Natural killer cell treated with Interleukin-12 subunit alpha and Interleukin-12 subunit beta and Interleukin-15 and Interleukin-18, amount 100 ng/mL, for 72 hours (primary cell): ENCODE results near the gene MYOD1. TPM values are rescaled to one million over a fixed set of nuclear protein-coding genes. Genes with fewer than 3 reads are reported as not detected.

Experiments used
- ATAC-seq, 2 donors: fragments of 150-1000 bp; cut with Tn5 transposase in 1 of 2; sonication (Bioruptor Pico), chemical (Tn5 transposase) in 1 of 2; 2 replicates each; pipeline ENCODE4 v1.10.0; 2021
- DNase-seq: peaks from one replicate; pipeline ENCODE4 v3.0.0; 2022; ENCODE audit warnings: low spot score
- H3K27ac Mint-ChIP-seq, 2 donors: 1 replicate in 1 of 2; 2 replicates in 1 of 2; pipeline ENCODE4 v1.8.0; 2022; ENCODE audit warnings: mixed read lengths in 2 of 2, mild to moderate bottlenecking in 1 of 2, moderate library complexity in 1 of 2
- H3K27me3 Mint-ChIP-seq, 2 donors: 1 replicate in 1 of 2; 2 replicates in 1 of 2; pipeline ENCODE4 v1.8.0; 2022; ENCODE audit warnings: mixed read lengths in 2 of 2
- H3K36me3 Mint-ChIP-seq: one replicate; pipeline ENCODE4 v1.8.0; 2022; ENCODE audit warnings: mixed read lengths
- H3K4me1 Mint-ChIP-seq, 2 donors: 1 replicate in 1 of 2; 2 replicates in 1 of 2; pipeline ENCODE4 v1.8.0; 2022; ENCODE audit warnings: low read depth in 2 of 2, mixed read lengths in 2 of 2, mild to moderate bottlenecking in 1 of 2
- H3K4me3 Mint-ChIP-seq: one replicate; pipeline ENCODE4 v1.8.0; 2022; ENCODE audit warnings: mixed read lengths
- H3K9me3 Mint-ChIP-seq: 2 replicates; pipeline ENCODE4 v1.8.0; 2022; ENCODE audit warnings: mixed read lengths
- total RNA-seq, 2 donors: library from RNA; stranded (reverse); gene quantifications; one replicate each; pipeline ENCODE4 v1.2.3, GENCODE V29; 2022

Gene MYOD1
- total RNA-seq, 2 donors from 2014 or later, result not detected

DNA sequence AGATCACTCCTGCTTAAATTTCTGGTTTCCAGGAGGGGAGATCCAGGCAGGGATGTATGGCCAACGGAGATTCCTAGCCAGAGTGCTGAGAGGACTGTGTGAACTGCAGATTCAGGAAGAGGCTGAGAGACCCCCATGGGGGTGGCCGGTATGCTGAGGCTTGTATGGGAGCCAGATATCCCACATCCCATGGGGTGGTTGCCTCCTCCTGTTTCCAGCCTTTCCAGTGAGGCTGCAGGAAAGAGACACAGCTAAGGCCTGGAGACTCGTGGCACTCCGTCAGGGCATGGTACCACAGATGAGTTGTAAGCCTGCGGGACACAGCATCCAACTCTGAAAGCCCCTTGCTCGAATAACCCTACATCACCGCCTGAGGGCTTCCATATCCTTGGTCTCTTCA, 1.4 kb upstream of the MYOD1 start:
- no peak for DNase-seq
- H3K9me3 Mint-ChIP-seq, result no peaks in the 10 kb centered on the region
- no peak for ATAC-seq
- peaks cover 18 to 22% of the 10 kb centered on the region in 2 donors for H3K27me3 Mint-ChIP-seq
- H3K4me1 Mint-ChIP-seq, result no peaks in the 10 kb centered on the region
- H3K36me3 Mint-ChIP-seq, result no peaks in the 10 kb centered on the region
- no peak overlapping the region for H3K4me3 Mint-ChIP-seq
- no peak overlapping the region for H3K27ac Mint-ChIP-seq

DNA sequence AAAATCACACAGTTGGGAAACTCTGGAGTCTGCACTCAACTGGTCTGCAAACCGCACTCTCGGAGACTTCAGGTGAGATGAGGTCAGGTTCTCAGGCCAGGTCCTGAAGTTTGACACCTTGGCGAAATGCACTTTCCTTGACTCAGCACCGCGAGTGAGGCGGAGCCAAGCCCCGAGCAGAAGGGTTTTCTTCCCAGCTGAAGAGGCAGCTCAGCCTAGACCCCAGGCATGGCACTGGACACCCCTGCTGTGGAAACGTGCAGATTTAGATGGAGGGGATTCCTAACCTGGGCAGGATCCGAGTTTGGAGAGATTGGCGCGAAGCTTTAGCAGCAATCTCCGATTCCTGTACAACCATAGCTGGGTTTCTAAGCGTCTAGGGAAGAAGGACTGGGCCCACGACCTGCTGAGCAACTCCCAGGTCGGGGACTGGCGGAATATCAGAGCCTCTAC, 835 bp upstream of the MYOD1 start:
- Mint-ChIP-seq H3K27me3 (peaks cover 19 to 24% of the 10 kb centered on the region in 2 donors), H3K27ac (no peak overlapping the region), H3K36me3 (no peaks in the 10 kb centered on the region), H3K9me3 (no peaks in the 10 kb centered on the region), H3K4me3 (no peak overlapping the region), H3K4me1 (no peaks in the 10 kb centered on the region)
- ATAC-seq, result no peak
- no peak for DNase-seq

DNA sequence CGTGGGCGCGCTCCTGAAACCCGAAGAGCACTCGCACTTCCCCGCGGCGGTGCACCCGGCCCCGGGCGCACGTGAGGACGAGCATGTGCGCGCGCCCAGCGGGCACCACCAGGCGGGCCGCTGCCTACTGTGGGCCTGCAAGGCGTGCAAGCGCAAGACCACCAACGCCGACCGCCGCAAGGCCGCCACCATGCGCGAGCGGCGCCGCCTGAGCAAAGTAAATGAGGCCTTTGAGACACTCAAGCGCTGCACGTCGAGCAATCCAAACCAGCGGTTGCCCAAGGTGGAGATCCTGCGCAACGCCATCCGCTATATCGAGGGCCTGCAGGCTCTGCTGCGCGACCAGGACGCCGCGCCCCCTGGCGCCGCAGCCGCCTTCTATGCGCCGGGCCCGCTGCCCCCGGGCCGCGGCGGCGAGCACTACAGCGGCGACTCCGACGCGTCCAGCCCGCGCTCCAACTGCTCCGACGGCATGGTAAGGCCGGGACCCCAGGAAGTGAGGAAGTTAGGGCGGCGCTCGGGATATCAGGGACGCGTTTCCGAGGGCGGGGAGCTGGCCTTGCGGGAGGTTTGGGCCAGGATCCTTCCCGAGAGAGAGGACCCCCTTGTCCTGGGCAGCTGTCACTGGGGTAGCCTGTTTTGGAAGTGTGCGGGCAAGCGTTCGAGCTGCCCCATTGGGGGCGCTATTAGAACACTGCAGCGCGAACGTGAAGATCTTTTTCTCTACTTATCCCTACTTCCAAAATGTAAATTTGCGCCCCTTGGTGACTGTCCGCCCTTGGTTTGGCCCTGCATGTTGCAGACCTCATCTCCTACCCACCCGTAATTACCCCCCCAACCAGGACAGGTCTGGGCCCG, 796 bp downstream of the MYOD1 start:
- Mint-ChIP-seq H3K27me3 (peaks cover 25 to 29% of the 10 kb centered on the region in 2 donors), H3K4me3 (no peak overlapping the region), H3K36me3 (no peaks in the 10 kb centered on the region), H3K9me3 (no peaks in the 10 kb centered on the region), H3K4me1 (no peaks in the 10 kb centered on the region), H3K27ac (no peak overlapping the region)
- DNase-seq (no peak), ATAC-seq (no peak)

DNA sequence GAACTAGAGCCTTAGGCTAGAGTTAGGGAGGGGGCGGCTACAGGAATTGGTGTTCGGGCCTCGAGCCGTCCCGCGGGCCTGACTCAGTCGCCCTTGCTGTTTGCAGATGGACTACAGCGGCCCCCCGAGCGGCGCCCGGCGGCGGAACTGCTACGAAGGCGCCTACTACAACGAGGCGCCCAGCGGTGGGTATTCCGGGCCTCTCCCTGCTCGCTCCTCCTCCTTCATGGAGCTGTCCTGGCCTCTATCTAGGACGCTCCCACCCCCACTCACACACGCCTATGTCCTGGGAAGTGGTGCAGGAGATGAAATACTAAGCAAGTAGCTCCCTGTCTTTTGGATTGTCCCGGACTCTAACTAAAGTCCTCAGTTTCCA, 1.4 kb downstream of the MYOD1 start:
- Mint-ChIP-seq H3K36me3 (no peaks in the 10 kb centered on the region), H3K27me3 (peaks cover 25 to 31% of the 10 kb centered on the region in 2 donors), H3K9me3 (no peaks in the 10 kb centered on the region), H3K4me1 (no peaks in the 10 kb centered on the region), H3K4me3 (no peak overlapping the region), H3K27ac (no peak overlapping the region)
- DNase-seq, result no peak
- no peak for ATAC-seq

DNA sequence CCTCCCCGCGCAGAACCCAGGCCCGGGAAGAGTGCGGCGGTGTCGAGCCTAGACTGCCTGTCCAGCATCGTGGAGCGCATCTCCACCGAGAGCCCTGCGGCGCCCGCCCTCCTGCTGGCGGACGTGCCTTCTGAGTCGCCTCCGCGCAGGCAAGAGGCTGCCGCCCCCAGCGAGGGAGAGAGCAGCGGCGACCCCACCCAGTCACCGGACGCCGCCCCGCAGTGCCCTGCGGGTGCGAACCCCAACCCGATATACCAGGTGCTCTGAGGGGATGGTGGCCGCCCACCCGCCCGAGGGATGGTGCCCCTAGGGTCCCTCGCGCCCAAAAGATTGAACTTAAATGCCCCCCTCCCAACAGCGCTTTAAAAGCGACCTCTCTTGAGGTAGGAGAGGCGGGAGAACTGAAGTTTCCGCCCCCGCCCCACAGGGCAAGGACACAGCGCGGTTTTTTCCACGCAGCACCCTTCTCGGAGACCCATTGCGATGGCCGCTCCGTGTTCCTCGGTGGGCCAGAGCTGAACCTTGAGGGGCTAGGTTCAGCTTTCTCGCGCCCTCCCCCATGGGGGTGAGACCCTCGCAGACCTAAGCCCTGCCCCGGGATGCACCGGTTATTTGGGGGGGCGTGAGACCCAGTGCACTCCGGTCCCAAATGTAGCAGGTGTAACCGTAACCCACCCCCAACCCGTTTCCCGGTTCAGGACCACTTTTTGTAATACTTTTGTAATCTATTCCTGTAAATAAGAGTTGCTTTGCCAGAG, 2.0 kb downstream of the MYOD1 start:
- Mint-ChIP-seq H3K4me3 (no peak overlapping the region), H3K27ac (no peak overlapping the region), H3K4me1 (no peaks in the 10 kb centered on the region), H3K36me3 (no peaks in the 10 kb centered on the region), H3K27me3 (peaks cover 28 to 33% of the 10 kb centered on the region in 2 donors), H3K9me3 (no peaks in the 10 kb centered on the region)
- ATAC-seq (no peak), DNase-seq (no peak)

DNA sequence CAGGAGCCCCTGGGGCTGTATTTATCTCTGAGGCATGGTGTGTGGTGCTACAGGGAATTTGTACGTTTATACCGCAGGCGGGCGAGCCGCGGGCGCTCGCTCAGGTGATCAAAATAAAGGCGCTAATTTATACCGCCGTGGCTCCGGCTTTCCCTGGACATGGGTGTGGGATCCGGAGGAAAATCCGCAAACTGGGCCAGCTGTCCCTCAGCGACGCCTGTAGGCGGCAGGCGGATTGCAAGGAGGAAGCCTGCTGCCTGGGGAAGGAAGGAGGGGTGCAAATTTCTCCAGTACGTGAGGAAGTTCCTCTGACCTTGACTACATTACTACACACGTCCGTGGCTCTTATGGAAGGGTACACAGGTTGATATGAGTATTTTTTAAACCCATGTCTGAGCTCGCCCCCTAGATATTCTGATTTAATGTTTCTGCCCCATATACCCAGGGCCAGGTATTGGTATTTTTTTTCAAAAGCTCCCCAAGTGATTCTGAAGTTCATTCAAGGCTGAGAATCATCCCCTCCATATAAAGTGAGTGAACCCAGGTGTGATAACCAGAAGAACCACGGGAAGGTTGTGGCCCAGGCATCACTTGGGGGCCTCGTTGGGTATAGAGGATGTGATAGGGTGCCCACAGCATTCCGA, 2.8 kb downstream of the MYOD1 start:
- no peak for ATAC-seq
- Mint-ChIP-seq H3K4me1 (no peaks in the 10 kb centered on the region), H3K36me3 (no peaks in the 10 kb centered on the region)

DNA sequence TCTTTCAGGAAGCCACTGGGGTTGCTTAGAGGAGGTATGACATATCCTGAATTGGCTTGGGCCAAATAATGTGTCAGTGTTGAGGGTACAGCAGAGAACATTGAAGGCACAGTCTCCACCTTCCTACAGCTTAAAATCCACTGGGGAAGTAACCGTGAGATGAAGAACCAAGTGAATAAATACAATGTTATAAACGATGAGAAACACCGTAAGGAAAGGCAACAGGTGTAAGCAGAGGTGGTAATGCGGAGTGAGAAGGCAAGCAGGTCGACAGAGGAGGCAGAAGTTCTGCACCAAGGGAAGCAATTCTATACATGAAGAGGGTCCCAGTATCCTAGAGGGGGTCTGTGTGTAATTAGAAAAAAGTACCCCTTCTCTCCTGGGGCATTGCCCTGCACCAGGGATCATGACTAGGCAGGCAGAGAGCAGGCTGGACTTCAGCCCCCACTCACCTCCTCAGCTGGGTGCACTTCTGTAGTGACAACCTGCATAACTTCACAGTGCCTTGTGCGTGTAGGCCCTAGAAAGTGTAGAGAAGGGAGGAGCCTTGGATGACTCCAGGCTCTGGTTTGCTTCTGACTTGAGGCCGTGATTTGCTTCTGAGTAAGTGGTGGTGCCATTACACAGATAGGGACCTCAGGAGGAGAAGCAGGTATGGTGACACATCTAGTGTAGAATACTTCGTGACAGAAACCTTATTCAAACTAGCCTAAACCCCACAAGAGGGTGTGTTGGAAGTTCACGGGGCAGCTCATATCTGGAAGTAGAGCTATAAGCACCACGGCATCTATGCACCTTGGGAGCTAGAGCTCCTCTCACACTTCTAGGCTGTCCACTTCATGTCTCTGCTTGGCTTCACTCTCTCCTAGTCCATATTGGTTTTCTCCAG, 4.9 kb downstream of the MYOD1 start:
- Mint-ChIP-seq H3K27ac (no peak overlapping the region), H3K36me3 (no peaks in the 10 kb centered on the region), H3K9me3 (no peaks in the 10 kb centered on the region), H3K4me3 (no peak overlapping the region), H3K4me1 (no peaks in the 10 kb centered on the region), H3K27me3 (peaks cover 36 to 54% of the 10 kb centered on the region in 2 donors)
- DNase-seq (no peak), ATAC-seq (no peak)

More for the DNA sequence above, 2.8 kb downstream of the MYOD1 start:
- Mint-ChIP-seq H3K4me3 (no peak overlapping the region), H3K9me3 (no peaks in the 10 kb centered on the region), H3K27ac (no peak overlapping the region), H3K27me3 (peaks cover 34 to 35% of the 10 kb centered on the region in 2 donors)
- DNase-seq, result no peak

DNA sequence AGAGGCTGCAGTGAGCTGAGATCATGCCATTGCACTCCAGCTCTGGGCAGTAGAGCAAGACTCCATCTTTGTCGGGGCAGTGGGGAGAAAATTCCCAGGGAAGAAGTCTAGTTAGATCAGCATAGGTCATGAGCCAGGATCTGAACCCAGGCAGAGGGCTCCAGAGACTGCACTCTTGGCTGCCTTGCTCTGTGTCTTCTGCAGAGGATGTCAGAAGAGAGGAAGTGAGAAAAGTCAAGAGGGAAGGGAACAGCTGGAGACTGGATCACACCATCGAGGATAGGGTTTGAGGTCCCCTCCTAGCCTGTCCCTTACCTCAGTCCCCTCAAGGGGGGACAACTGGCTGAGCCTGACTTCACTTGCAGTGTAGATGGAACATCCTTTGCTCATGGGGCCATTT, 5.8 kb downstream of the MYOD1 start:
- no peaks in the 10 kb centered on the region for H3K4me1 Mint-ChIP-seq
- H3K27me3 Mint-ChIP-seq, result peaks cover 39 to 56% of the 10 kb centered on the region in 2 donors
- no peak overlapping the region for H3K27ac Mint-ChIP-seq
- H3K4me3 Mint-ChIP-seq, result no peak overlapping the region
- H3K36me3 Mint-ChIP-seq, result no peaks in the 10 kb centered on the region
- no peak for ATAC-seq
- no peak for DNase-seq
- no peaks in the 10 kb centered on the region for H3K9me3 Mint-ChIP-seq

DNA sequence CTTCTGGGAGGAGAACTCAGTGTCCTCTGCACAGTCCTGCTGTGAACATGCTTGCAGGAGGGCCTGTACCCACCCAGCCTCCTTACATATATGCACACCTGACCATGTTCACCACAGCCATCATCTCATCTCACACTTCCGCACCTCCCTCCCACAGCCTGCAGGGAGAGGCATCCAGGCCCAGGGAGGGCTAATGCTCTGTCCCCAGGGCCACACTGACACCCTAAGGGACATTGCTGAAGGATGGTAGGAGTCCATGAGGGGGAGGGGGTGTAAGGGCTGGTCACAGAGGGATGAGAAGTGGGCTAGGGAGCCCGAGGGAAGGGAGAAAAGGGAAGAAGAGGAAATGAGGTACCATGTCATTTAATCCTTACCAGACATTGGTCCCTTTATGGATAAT, 10.8 kb downstream of the MYOD1 start:
- no peaks in the 10 kb centered on the region for H3K36me3 Mint-ChIP-seq
- no peak overlapping the region for H3K4me3 Mint-ChIP-seq
- no peak for DNase-seq
- H3K27ac Mint-ChIP-seq, result no peak overlapping the region
- H3K9me3 Mint-ChIP-seq, result no peaks in the 10 kb centered on the region
- H3K4me1 Mint-ChIP-seq, result peaks cover 0 to 5% of the 10 kb centered on the region in 2 donors
- peaks cover 39 to 57% of the 10 kb centered on the region in 2 donors for H3K27me3 Mint-ChIP-seq
- no peak for ATAC-seq

DNA sequence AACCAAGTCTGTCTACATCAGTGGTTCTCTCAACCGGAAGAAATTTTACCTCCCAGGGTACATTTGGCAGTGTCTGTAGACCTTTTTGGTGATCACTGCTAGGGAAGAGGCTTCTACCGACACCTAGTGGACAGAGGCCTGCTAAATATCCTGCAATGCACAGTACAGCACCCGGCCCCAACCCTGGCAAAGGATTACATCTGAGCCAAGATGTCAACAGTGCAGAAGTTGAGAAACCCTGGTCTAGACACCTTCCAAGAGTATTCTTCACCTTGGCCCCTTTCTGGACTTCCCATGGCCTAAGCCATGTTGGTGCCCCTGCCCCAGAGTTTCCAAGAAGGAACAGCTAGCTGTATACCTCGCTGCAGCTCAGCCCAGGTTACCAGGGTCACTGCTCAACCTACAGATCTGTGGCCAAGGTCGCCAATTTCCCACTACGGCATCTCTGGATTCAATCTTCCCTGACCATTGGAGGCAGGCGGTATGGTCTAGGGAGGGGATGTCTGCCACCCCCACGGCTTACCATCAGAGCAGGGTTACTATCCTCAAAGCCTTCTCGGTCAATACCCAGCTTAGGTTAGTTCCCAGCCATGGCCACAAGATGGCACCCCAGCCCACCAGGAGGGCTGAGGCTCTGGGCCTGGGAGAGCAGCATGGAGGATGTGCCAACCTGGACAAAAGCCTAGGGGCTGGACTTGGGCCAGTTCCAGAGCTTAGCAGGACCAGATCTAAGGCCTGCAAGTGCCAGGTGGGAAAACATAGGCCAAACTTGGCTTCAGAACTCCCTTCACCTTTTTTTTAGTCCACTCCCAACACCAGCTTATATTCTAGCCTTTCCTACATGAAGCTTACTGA, 11.5 kb downstream of the MYOD1 start:
- DNase-seq (peak; percentile 59), ATAC-seq (peak; percentile 70 to 81)
- Mint-ChIP-seq H3K9me3 (no peaks in the 10 kb centered on the region), H3K27ac (no peak overlapping the region), H3K4me3 (no peak overlapping the region), H3K36me3 (no peaks in the 10 kb centered on the region), H3K27me3 (peaks cover 37 to 57% of the 10 kb centered on the region in 2 donors), H3K4me1 (peaks cover 0 to 5% of the 10 kb centered on the region in 2 donors)

DNA sequence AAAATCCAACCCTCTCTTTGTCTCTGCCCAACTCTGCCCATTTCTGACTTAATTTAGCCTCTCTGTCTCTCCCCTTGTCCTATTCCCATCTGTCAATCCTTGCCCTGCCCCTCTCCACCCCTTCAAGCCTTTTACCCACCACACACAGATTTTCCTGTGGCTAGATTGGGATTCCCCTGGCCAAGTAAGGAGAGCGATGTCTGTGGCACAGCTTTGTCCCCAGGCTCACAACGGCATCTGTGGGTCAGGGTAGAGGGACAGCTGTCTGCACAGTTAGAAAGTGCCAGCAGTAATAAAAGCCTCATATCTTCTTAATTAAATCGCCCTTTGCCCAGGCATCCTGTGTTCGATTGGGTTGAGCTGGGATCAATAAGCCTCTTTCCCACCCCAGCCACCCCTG, 13.9 kb downstream of the MYOD1 start:
- Mint-ChIP-seq H3K27ac (no peak overlapping the region), H3K27me3 (peaks cover 35 to 47% of the 10 kb centered on the region in 2 donors)
- DNase-seq, result no peak

DNA sequence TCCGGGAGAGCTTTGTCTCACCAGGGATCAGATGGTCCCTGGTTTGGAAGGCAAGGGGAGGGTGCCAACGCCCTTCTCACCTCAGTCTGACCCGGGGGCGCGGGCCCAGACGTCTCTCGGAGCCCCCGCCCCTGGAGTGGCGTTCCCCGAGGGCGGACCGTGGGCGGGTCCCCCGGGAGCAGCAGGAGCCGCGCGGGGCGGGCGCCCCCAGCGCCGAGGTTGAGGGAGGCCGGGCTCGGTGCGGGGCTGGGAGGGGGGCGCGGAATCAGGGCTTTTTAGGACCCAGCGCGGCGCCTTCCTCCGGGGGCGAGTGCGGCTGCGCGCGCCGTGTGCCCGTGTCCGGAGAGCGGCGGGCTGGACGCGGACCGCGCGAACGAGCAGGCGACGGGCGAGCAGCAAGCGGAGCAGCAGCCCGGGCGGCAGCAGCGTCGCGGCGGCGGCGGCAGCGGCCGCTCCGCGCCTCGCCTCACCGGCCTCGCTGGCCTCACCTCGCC, 15.1 kb downstream of the MYOD1 start, which contains the start of gene KCNC1:
KCNC1 (plus strand) TSS at position 364 of the 494 bp plus-strand sequence. CDS start 1,222 bp downstream, outside the sequence.
- peak in 1 of 2 donors; percentile 3 for ATAC-seq

More for the DNA sequence above, 13.9 kb downstream of the MYOD1 start:
- H3K4me1 Mint-ChIP-seq, result peaks cover 0 to 8% of the 10 kb centered on the region in 2 donors
- no peaks in the 10 kb centered on the region for H3K9me3 Mint-ChIP-seq
- H3K4me3 Mint-ChIP-seq, result no peak overlapping the region
- H3K36me3 Mint-ChIP-seq, result no peaks in the 10 kb centered on the region
- ATAC-seq, result no peak

More for the DNA sequence above, 15.1 kb downstream of the MYOD1 start, which contains the start of gene KCNC1:
- Mint-ChIP-seq H3K36me3 (no peaks in the 10 kb centered on the region), H3K9me3 (no peaks in the 10 kb centered on the region), H3K27me3 (peaks cover 31 to 35% of the 10 kb centered on the region in 2 donors), H3K4me1 (peaks cover 0 to 8% of the 10 kb centered on the region in 2 donors), H3K4me3 (peak within 1 kb of the TSS; percentile 55), H3K27ac (no peak within 1 kb of the TSS)
- no peak for DNase-seq
